NB4 (cell line): ENCODE data around the gene IDUA.

Experiments used
- DNase-seq: peaks from one replicate; pipeline ENCODE4 v3.0.0; 2010; ENCODE audit warnings: low read depth
- H3K4me3 ChIP-seq: one replicate; pipeline ENCODE4 v1.5.1; 2011; ENCODE audit warnings: mild to moderate bottlenecking, low read depth, low read length, moderate library complexity
- MAX ChIP-seq: IDR thresholded peaks from 2 replicates; pipeline ENCODE4 v1.6.1; 2011; ENCODE audit warnings: low read depth, low read length
- MYC ChIP-seq: IDR thresholded peaks from 2 replicates; pipeline ENCODE4 v1.6.1; 2011; ENCODE audit warnings: low read depth, low read length
- POLR2A ChIP-seq: IDR thresholded peaks from 2 replicates; pipeline ENCODE4 v1.6.1; 2011; ENCODE audit warnings: mild to moderate bottlenecking; ENCODE audit not compliant: insufficient read length; ENCODE audit errors: extremely low read depth
- TF ChIP-seq, protein P1 (sequence below): IDR thresholded peaks from one replicate; pipeline ENCODE4 v1.5.1; 2012; ENCODE audit warnings: low read depth, low read length

The IDUA gene

GRCh38 chr4:1024882-1025545 is 38.2 kb downstream of the IDUA start:
- H3K4me3 ChIP-seq = no peak overlapping the region
- DNase-seq = no peak
- TF ChIP-seq, protein P1, sequence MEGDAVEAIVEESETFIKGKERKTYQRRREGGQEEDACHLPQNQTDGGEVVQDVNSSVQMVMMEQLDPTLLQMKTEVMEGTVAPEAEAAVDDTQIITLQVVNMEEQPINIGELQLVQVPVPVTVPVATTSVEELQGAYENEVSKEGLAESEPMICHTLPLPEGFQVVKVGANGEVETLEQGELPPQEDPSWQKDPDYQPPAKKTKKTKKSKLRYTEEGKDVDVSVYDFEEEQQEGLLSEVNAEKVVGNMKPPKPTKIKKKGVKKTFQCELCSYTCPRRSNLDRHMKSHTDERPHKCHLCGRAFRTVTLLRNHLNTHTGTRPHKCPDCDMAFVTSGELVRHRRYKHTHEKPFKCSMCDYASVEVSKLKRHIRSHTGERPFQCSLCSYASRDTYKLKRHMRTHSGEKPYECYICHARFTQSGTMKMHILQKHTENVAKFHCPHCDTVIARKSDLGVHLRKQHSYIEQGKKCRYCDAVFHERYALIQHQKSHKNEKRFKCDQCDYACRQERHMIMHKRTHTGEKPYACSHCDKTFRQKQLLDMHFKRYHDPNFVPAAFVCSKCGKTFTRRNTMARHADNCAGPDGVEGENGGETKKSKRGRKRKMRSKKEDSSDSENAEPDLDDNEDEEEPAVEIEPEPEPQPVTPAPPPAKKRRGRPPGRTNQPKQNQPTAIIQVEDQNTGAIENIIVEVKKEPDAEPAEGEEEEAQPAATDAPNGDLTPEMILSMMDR = no peak
- TF ChIP-seq POLR2A = no peak
- TF ChIP-seq MAX = no peak
- no peak for TF ChIP-seq MYC

DNA sequence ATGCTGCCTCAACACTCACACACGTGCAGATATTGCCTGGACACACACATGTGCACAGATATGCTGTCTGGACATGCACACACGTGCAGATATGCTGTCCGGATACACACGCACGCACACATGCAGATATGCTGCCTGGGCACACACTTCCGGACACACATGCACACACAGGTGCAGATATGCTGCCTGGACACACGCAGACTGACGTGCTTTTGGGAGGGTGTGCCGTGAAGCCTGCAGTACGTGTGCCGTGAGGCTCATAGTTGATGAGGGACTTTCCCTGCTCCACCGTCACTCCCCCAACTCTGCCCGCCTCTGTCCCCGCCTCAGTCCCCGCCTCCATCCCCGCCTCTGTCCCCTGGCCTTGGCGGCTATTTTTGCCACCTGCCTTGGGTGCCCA is 39.3 kb downstream of the IDUA start:
- no peak for DNase-seq
- H3K4me3 ChIP-seq = no peak overlapping the region
- TF ChIP-seq MAX (no peak), MYC (no peak)
- TF ChIP-seq, protein P1 = no peak

DNA sequence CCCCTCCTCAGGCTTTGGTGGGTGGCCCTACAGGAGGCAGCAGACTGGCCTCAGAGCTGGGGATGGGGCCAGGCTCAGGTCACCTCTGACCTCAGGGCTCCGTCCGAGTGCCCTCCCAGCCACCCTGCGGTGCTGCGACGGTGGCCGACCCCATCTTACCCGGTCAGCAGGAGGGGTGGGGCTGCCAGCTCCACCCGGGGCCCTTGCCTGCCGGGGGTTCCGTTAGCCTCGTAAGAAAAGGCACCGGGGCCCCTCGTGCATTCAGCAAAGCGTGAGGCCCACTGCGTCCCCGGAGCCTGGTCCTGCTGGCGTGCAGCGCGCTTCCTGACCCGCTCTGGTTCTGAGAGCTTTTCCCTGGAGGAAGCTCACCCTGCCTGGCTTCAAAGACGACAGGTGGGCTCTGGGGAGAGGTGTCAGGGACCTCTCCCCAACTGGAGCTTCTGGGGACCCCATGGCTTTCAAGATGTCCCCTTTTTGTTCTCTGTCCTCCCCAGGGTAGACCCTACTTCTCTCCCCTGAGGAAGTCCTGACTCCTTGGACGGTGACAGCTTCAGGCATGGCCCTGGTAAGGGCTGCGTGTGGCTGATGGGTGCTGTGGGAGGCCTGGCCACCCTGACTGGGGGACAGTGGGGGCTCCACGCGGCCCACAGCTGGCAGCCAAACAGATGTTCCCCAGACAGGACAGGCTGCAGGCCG is 40.5 kb downstream of the IDUA start:
- no peak overlapping the region for H3K4me3 ChIP-seq
- TF ChIP-seq MAX (no peak), POLR2A (peak; percentile 2)
- TF ChIP-seq, protein P1 = no peak
- DNase-seq = no peak

- no peak overlapping the region for H3K4me3 ChIP-seq
- peak; percentile 19 for TF ChIP-seq POLR2A
- TF ChIP-seq, protein P1 = no peak
- no peak for DNase-seq
Observed at GRCh38 chr4:1027915-1028238, 41.0 kb downstream of the IDUA start.

DNA sequence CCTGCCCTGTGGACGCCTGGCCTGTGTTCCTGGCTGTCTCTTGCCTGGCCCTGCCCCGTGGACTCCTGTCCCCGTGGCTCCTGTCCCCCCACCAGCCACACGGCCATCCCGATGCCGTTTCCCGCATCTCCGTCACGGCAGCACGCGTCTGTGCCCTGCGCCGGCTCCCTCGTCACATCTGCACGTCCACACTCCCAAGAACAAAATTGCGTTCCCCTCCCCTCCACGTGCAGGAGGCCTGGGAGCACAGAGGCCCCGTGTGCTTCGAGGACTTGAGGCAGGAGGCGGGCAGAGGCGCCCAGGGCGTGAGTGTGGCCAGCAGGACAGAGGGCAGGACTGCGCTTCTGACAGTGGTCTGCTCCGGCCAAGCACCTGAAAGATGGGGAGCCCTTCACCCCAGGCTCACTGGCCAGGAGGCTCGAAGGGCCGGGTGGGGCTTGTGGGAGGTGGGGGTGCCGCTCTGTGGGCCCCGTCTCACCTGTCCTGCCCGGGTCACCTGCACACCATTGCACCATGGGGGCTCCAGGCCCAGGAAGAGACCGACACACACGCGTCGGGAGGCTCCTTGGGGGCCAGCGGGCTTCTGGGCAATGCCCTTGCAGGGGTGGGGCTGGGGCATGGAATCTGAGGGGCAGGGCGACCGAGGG is 41.9 kb downstream of the IDUA start:
- DNase-seq = no peak
- TF ChIP-seq MAX (no peak), POLR2A (no peak)
- TF ChIP-seq, protein P1 = no peak
- H3K4me3 ChIP-seq = no peak overlapping the region
